ENCODE measurements around the gene DNM1.
"Not testable (repeated sequence)": the region's sequence is repeated elsewhere in the genome, so short reads cannot be mapped to it uniquely, and the experiment has no call there.

The DNM1 gene

GRCh38 chr9:128276008-128276573 is 72.9 kb downstream of the DNM1 start, which contains the start of gene SWI5:
SWI5 (plus strand) TSS chr9:128276276.
- DNase-seq (ENCODE audit: low read depth), result peak; percentile 99

DNA sequence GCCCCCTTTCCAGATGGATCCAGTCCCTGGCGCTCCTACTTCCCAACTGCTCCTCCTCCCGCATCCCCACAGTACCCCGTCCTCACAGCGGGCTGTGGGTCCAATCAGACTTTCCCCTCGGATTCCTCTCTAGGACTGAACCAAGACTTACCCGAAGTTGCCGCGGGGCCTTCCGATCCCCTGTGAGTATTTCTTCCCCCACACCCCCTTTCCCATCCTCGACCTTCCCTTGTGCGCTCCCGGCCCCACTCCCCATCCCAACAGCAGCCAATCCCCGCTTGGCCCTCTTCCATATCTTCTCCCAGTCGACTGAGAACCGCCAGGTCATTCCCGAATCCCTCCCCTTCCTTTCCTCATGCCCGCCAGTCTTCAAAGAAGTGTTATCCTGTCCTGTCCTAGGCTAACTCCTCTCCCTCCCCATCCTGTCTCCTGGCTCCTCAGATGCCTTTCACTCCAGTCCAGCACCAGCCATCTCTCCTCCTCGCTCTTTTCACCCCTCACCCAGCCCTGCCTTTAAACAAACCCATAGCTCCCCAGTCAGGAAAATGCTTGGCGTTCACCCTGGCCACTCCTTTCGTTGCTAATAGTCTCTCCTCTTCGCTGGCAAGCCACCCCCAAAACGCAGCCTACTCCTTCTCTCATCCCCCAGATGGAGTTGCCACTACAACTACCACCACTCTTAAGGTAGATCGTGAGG is 73.5 kb downstream of the DNM1 start:
- DNase-seq (ENCODE audit: low read depth), result no peak

DNA sequence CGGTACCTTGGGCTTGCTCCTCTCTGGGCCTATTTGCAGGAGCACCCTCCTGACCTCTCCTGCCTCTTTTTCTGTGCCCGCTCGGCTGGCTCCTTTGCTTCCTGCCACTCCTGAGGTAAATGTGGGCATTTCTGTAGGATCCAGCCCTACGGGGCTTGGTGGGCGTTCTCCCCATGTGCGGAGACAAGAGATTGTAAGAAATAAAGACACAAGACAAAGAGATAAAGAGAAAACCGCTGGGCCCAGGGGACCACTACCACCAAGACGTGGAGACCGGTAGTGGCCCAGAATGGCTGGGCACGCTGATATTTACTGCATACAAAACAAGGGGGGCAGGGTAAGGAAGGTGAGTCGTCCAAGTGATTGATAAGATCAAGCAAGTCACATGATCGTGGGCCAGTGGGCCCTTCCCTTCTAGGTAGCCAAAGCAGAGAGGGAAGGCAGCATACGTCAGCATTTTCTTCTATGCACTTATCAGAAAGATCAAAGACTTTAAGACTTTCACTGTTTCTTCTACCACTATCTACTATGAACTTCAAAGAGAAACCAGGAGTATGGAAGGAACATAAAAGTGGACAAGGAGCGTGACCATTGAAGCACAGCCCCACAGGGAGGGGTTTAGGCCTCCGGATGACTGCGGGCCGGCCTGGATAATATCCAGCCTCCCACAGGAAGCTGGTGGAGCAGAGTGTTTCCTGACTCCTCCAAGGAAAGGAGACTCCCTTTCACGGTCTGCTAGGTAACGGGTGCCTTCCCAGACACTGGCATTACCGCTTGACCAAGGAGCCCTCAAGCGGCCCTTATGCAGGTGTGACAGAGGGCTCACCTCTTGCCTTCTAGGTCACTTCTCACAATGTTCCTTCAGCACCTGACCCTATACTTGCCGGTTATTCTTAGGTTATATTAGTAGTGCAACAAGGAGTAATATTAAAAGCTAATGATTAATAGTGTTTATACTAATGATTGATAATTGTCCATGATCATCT is 76.2 kb downstream of the DNM1 start:
- not testable (repeated sequence) for DNase-seq (ENCODE audit: low read depth)

DNA sequence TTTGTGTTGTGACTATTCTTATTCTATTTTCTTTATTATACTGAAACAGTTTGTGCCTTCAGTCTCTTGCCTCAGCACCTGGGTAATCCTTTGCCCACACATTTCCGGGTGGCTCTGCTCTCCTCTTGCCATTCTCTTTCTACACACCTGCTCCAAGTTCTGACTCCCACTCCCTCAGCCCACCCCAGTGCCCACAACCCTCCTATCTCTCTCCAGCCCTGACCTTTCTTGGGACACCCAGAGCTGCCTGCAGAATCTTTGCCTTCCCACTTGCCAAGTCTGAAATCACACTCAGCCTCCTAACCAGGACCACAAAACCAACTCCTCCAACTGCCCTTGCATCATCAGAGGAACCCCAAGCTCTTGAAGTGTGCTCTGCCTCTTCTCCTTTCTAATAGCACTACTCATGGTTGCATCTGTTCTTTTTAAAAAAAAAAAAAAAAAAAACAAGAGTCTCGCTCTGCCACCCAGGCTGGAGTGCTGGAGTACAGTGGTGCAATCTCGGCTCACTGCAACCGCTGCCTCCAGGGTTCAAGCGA is 77.0 kb downstream of the DNM1 start:
- DNase-seq (ENCODE audit: low read depth), result no peak

DNA sequence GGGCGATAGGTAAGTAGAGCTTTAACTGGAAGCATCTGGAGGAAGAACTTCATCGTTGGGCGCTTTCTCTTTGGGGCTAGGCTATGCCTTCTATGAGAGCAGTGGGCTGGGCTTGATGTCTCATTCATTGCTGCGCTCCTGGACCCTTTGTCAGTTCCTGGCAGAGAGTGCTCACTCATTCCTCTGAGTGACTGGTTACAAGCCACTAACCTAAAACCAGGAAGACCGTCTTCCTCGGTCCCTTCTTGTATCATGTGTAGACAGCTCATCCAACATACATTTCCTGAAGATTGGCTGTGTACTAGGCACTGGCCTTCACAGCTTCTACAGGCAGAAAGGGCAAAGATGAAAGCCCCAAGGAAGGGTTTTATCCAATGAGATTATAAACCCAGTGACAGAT is 79.3 kb downstream of the DNM1 start:
- peak; percentile 82 for DNase-seq (ENCODE audit: low read depth)

- no peak for DNase-seq (ENCODE audit: low read depth)
These were observed 82.0 kb downstream of the DNM1 start for GRCh38 chr9:128285033-128285784.

DNA sequence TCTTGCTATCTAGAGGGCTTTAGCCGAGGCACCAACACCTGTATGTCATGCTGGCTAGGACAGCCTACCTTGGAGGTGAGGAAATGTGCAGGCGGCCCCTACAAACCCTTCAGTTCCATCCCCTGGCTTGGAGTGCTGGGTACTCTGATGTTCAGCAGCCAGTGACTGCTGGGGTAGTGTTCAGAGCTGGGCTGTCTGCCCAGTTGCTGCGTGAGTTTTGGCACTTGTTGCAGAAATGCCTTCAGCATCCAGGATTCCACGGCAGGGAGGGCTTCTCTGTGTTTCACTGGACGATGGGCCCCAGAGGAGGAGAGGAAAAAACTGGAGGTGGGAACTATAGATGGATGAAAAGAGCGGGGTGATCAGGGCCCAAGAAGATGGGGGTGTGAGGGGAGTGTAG is 83.3 kb downstream of the DNM1 start:
- DNase-seq (ENCODE audit: low read depth), result no peak

GRCh38 chr9:128288273-128289004 is 85.3 kb downstream of the DNM1 start:
- DNase-seq (ENCODE audit: low read depth), result no peak

- DNase-seq (ENCODE audit: low read depth), result no peak
These were observed 88.8 kb downstream of the DNM1 start for GRCh38 chr9:128292009-128292408.

GRCh38 chr9:128293091-128293490 is 89.9 kb downstream of the DNM1 start:
- DNase-seq (ENCODE audit: low read depth), result no peak

DNA sequence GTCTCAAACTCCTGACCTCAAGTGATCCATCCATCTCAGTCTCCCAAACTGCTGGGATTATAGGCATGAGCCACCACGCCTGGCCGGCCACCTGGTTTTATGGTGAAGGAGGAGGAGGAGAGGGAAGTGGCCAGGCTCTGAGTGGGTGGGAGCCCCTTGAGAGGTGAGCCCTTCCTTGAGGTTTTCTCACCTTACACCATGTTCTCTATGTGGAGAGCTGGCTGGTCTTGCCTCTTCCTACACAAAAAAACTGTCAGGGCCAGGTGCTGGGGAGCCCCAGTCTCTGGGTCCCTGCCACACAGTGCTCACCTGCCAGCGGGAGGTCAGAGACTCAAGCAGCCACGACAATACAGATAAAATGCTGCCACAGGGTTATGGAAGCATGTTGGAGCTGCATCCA is 91.0 kb downstream of the DNM1 start:
- no peak for DNase-seq (ENCODE audit: low read depth)

- DNase-seq (ENCODE audit: low read depth), result no peak
These were observed 93.4 kb downstream of the DNM1 start for GRCh38 chr9:128296340-128297220.

DNA sequence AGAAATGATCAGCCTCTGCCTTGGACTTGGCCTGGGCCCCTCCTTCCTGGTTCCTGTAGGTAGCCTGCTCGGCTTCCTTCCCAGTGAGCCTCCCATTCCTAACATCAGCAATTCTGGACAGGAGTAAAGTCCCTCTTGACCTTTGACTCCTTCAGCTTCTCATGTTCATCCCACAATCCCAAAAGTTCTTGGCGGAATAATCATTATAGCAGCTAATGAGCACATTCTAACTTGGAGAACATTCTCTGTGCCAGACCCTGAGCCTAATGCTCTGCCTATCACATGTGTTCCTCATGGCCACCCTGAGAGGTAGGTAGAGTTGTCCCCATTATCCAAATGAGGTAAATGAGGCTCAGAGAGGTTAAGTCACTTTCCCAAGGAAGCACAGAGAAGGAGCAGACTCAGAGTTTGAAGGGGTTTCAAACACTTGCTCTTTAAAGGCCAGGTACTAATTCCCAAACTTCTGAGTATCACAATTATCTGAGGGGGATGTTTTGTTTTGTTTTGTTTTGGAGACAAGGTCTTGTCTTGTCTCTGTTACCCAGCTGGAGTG is 94.1 kb downstream of the DNM1 start:
- DNase-seq (ENCODE audit: low read depth), result no peak

DNA sequence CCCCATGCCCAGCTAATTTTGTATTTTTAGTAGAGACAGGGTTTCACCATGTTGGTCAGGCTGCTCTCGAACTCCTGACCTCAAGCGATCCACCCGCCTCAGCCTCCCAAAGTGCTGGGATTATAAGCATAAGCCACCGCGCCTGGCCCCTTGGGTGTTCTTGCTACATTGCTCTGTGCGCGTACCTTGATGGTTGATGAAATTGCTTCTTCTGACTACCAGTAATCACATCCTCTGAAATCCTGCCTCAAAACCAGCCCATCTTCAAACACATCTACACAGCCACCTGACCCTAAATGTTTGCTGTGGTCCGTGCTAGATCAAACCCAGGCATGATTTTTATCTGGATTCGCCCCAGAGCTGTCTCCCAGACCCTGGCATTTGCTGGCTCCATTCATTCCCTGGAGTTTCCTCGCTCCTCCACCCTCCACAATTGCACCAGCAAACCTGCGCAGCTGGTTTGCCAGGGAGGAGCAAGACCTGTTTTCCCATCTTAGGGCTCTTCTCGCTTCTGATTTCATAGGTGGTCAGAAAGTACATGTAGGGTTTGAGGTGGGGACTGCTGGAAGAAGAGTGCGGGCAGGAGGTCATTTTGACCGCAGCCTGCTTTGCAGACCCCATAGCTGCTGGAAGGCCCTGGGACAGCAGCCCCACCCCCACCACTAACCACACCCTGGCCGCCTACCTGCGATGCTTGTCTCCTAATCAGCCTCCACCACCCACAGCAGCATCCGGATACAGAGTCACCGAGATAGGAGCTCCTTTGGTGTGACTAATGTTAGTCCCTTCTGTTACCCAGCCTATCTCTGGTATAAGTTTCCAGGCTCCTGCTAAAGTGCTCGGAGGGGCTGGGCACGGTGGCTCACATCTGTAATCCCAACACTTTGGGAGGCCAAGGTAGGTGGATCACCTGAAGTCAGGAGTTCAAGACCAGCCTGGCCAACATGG is 95.6 kb downstream of the DNM1 start:
- DNase-seq (ENCODE audit: low read depth), result no peak

DNA sequence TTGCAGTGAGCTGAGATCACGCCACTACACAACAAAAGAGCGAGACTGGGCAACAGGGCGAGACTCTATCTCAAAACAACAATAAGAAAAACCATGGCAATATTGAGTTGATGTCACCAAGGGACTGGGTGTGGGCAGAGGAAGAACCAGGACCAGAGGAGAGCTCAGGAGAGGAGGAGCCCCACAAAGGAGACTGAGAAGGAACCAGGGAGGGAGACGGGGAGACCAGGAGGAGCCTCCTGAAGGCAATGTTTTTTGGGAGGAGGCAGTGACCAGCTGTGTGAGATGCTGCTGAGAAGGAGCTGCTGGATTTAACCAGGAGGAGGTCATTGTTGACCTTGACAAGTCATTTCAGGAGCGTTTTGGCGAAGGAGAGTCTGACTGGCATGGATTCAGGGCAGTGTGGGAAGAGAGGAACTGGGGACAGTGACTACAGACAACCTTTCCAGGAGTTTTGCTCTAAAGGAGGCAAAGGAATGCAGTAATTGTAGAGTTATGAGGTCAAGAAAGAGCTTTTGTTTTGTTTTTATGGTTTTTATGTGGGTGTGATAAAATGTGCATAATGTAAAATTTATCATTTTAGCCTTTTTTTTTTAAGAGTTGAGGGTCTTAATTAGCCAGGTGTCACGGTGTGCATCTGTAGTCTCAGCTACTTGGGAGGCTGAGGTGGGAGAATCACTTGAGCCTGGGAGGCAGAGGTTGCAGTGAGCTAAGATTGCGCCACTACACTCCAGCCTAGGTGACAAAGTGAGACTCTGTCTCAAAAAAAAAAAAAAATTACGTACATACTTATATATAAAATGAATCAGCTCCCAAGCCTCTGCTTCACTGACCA is 101.2 kb downstream of the DNM1 start:
- no peak for DNase-seq (ENCODE audit: low read depth)
